Neural progenitor cell (in vitro differentiated cells): Measurements from ENCODE around the gene STIM1. TPM values are rescaled to one million over a fixed set of nuclear protein-coding genes. Genes with fewer than 3 reads are reported as not detected.

Source experiments
- DNase-seq: peaks from one replicate; pipeline ENCODE4 v3.0.0-alpha.2; 2016; ENCODE audit warnings: low spot score
- H2AFZ ChIP-seq: fragments of 200-600 bp; sonication (generic); replicated peaks from 2 replicates; pipeline ENCODE4 v1.6.1; 2016; ENCODE audit warnings: antibody characterized with exemption
- H3F3A ChIP-seq: fragments of 200-600 bp; sonication (generic); 2 replicates; pipeline ENCODE4 v1.6.1; 2016; ENCODE audit warnings: antibody characterized with exemption, low read depth
- H3K27ac ChIP-seq: fragments of 200-600 bp; sonication (generic); 2 replicates; pipeline ENCODE4 v1.5.1; 2016; ENCODE audit warnings: mild to moderate bottlenecking
- H3K27me3 ChIP-seq: fragments of 200-600 bp; sonication (generic); 2 replicates; pipeline ENCODE4 v1.6.1; 2016; ENCODE audit warnings: mild to moderate bottlenecking, moderate library complexity
- H3K36me3 ChIP-seq: fragments of 200-600 bp; sonication (generic); 2 replicates; pipeline ENCODE4 v1.5.1; 2016
- H3K4me1 ChIP-seq: fragments of 200-600 bp; sonication (generic); 2 replicates; pipeline ENCODE4 v1.6.1; 2016; ENCODE audit warnings: mixed run types
- H3K4me2 ChIP-seq: fragments of 200-600 bp; sonication (generic); 2 replicates; pipeline ENCODE4 v1.6.1; 2016
- H3K4me3 ChIP-seq: fragments of 200-600 bp; sonication (generic); 2 replicates; pipeline ENCODE4 v1.5.1; 2016
- H3K79me2 ChIP-seq: fragments of 200-600 bp; sonication (generic); 2 replicates; pipeline ENCODE4 v1.6.1; 2016; ENCODE audit warnings: low read depth
- H3K9ac ChIP-seq: fragments of 200-600 bp; sonication (generic); 2 replicates; pipeline ENCODE4 v1.6.1; 2016
- H3K9me3 ChIP-seq: fragments of 200-600 bp; sonication (generic); 2 replicates; pipeline ENCODE4 v1.5.1; 2016; ENCODE audit warnings: low read depth
- H4K20me1 ChIP-seq: fragments of 200-600 bp; sonication (generic); 2 replicates; pipeline ENCODE4 v1.6.1; 2016; ENCODE audit warnings: low read depth
- H3K27ac Mint-ChIP-seq: 3 replicates; pipeline ENCODE4 v1.8.0; 2021; ENCODE audit warnings: mixed read lengths
- H3K27me3 Mint-ChIP-seq: 2 replicates; pipeline ENCODE4 v1.8.0; 2022; ENCODE audit warnings: low read depth, mild to moderate bottlenecking, inconsistent platforms, moderate library complexity, mixed read lengths; ENCODE audit not compliant: insufficient read depth
- H3K36me3 Mint-ChIP-seq: 3 replicates; pipeline ENCODE4 v1.8.0; 2021; ENCODE audit warnings: mixed read lengths
- H3K4me1 Mint-ChIP-seq: 3 replicates; pipeline ENCODE4 v1.8.0; 2021; ENCODE audit warnings: mixed read lengths
- H3K4me3 Mint-ChIP-seq: 3 replicates; pipeline ENCODE4 v1.8.0; 2021; ENCODE audit warnings: mild to moderate bottlenecking, moderate library complexity, mixed read lengths
- H3K9me3 Mint-ChIP-seq: 3 replicates; pipeline ENCODE4 v1.8.0; 2020; ENCODE audit warnings: mixed read lengths
- CTCF ChIP-seq: fragments of 200-600 bp; sonication (generic); IDR thresholded peaks from 2 replicates; pipeline ENCODE4 v1.5.1; 2017; ENCODE audit warnings: antibody characterized with exemption, mild to moderate bottlenecking
- EZH2 ChIP-seq: fragments of 200-600 bp; sonication (generic); IDR thresholded peaks from 2 replicates; pipeline ENCODE4 v1.6.1; 2017; ENCODE audit warnings: antibody characterized with exemption, mild to moderate bottlenecking, moderate library complexity
- EZH2phosphoT487 ChIP-seq: fragments of 200-600 bp; sonication (generic); IDR thresholded peaks from 2 replicates; pipeline ENCODE4 v1.6.1; 2017; ENCODE audit warnings: antibody characterized with exemption
- total RNA-seq: library from RNA; depleted of rRNA; stranded (reverse); fragments of >200 nt; gene quantifications from 2 replicates; pipeline ENCODE4 v1.2.3, GENCODE V29; 2015; ENCODE audit warnings: low replicate concordance

The STIM1 gene
- total RNA-seq, 1 donor from 2014 or later: 18.9 TPM

- Mint-ChIP-seq H3K36me3 (no peaks in the 10 kb centered on the region), H3K4me3 (peak overlapping the region; percentile 25), H3K27ac (peak overlapping the region; percentile 76), H3K27me3 (no peaks in the 10 kb centered on the region), H3K4me1 (peaks cover 3% of the 10 kb centered on the region), H3K9me3 (no peaks in the 10 kb centered on the region)
- peaks cover 8% of the 10 kb centered on the region for H3K79me2 ChIP-seq
- no peak for DNase-seq
- H3F3A ChIP-seq: peaks cover 1% of the 10 kb centered on the region
- no peak overlapping the region for H2AFZ ChIP-seq
- no peak overlapping the region for H3K27ac ChIP-seq
- no peak for TF ChIP-seq EZH2
- TF ChIP-seq EZH2phosphoT487: no peak
- TF ChIP-seq CTCF: no peak
- no peaks in the 10 kb centered on the region for H3K9me3 ChIP-seq
- no peaks in the 10 kb centered on the region for H3K4me1 ChIP-seq
- H3K4me2 ChIP-seq: no peak overlapping the region
- H3K27me3 ChIP-seq: no peaks in the 10 kb centered on the region
- H3K9ac ChIP-seq: no peak overlapping the region
- H3K4me3 ChIP-seq: no peak overlapping the region
- peaks cover 1% of the 10 kb centered on the region for H4K20me1 ChIP-seq
- H3K36me3 ChIP-seq: no peaks in the 10 kb centered on the region
These were observed 10.2 kb upstream of the STIM1 start for GRCh38 chr11:3845246-3845645.

- TF ChIP-seq EZH2phosphoT487 (no peak), CTCF (no peak), EZH2 (no peak)
- Histone ChIP-seq H3K79me2 (peaks cover 4% of the 10 kb centered on the region), H3K4me3 (no peak overlapping the region)
These were observed 9.8 kb upstream of the STIM1 start for GRCh38 chr11:3845670-3846069.

GRCh38 chr11:3849297-3849874 is 6.1 kb upstream of the STIM1 start:
- H3K27me3 Mint-ChIP-seq: no peaks in the 10 kb centered on the region
- H2AFZ ChIP-seq: no peak overlapping the region
- peak; percentile 55 for DNase-seq
- H3K4me2 ChIP-seq: no peak overlapping the region
- H3K9me3 Mint-ChIP-seq: no peaks in the 10 kb centered on the region
- no peaks in the 10 kb centered on the region for H3K9me3 ChIP-seq
- peaks cover 6% of the 10 kb centered on the region for H3F3A ChIP-seq
- H3K4me3 ChIP-seq: no peak overlapping the region
- no peak overlapping the region for H3K4me3 Mint-ChIP-seq
- no peaks in the 10 kb centered on the region for H3K36me3 Mint-ChIP-seq
- H4K20me1 ChIP-seq: no peaks in the 10 kb centered on the region
- peaks cover 5% of the 10 kb centered on the region for H3K4me1 ChIP-seq
- no peak overlapping the region for H3K9ac ChIP-seq
- no peaks in the 10 kb centered on the region for H3K79me2 ChIP-seq
- TF ChIP-seq EZH2: no peak
- TF ChIP-seq CTCF: peak; percentile 71
- H3K27me3 ChIP-seq: no peaks in the 10 kb centered on the region
- H3K27ac Mint-ChIP-seq: no peak overlapping the region
- H3K4me1 Mint-ChIP-seq: peaks cover 6% of the 10 kb centered on the region
- H3K36me3 ChIP-seq: no peaks in the 10 kb centered on the region
- no peak overlapping the region for H3K27ac ChIP-seq

More at GRCh38 chr11:3845670-3846069, 9.8 kb upstream of the STIM1 start:
- no peak overlapping the region for H3K4me3 Mint-ChIP-seq
- H3K36me3 Mint-ChIP-seq: no peaks in the 10 kb centered on the region
- H3F3A ChIP-seq: no peaks in the 10 kb centered on the region
- no peaks in the 10 kb centered on the region for H3K36me3 ChIP-seq
- H4K20me1 ChIP-seq: no peaks in the 10 kb centered on the region
- no peak overlapping the region for H3K4me2 ChIP-seq
- DNase-seq: no peak
- H3K4me1 Mint-ChIP-seq: peaks cover 3% of the 10 kb centered on the region
- H3K27ac Mint-ChIP-seq: no peak overlapping the region
- no peak overlapping the region for H3K9ac ChIP-seq
- H3K27ac ChIP-seq: no peak overlapping the region
- no peaks in the 10 kb centered on the region for H3K9me3 Mint-ChIP-seq
- no peaks in the 10 kb centered on the region for H3K27me3 Mint-ChIP-seq
- no peaks in the 10 kb centered on the region for H3K4me1 ChIP-seq
- no peaks in the 10 kb centered on the region for H3K9me3 ChIP-seq
- no peak overlapping the region for H2AFZ ChIP-seq
- H3K27me3 ChIP-seq: no peaks in the 10 kb centered on the region
